ENCODE measurements around the gene NRCAM. TPM values are rescaled to one million over a fixed set of nuclear protein-coding genes. Genes with fewer than 3 reads are reported as not detected.

Gene NRCAM
- total and polyA plus RNA-seq, 2 of the 13 experiments (the other 11 are each of a cell fraction or from before 2014, with no cell fraction given): 0.31 to 0.33 TPM

- TF ChIP-seq IKZF1 (IDR thresholded peaks at IDR 0.05) (no peak), FOXC1 (CRISPR knock-in tag; IDR thresholded peaks at IDR 0.05; ENCODE audit: borderline replicate concordance) (no peak), ZNF264 (CRISPR knock-in tag; IDR thresholded peaks at IDR 0.05) (no peak), LCORL (IDR thresholded peaks at IDR 0.05) (no peak), LCORL (CRISPR knock-in tag; IDR thresholded peaks at IDR 0.05) (no peak), ZNF570 (CRISPR knock-in tag; IDR thresholded peaks at IDR 0.05; ENCODE audit: borderline replicate concordance) (no peak)
- Histone ChIP-seq H2AFZ (ENCODE audit: low read length) (no peak overlapping the region), H3K4me1 (ENCODE audit: insufficient read depth, low read length) (no peaks in the 10 kb centered on the region), H3K79me2 (ENCODE audit: insufficient read depth, low read length) (no peaks in the 10 kb centered on the region), H3K36me3 (replicated peaks in 1 of 2; ENCODE audit: control insufficient read depth in 1 of 2, insufficient read depth in 2 of 2, low read length in 2 of 2) (no peaks in the 10 kb centered on the region), H3K4me2 (ENCODE audit: low read depth, low read length) (no peak overlapping the region), H3K27ac (ENCODE audit: extremely low read length, insufficient read depth, low read length) (no peak overlapping the region), H4K20me1 (ENCODE audit: insufficient read depth, low read length) (no peaks in the 10 kb centered on the region), H3K27me3 (ENCODE audit: control insufficient read depth in 1 of 2, insufficient read depth in 2 of 2, low read length in 2 of 2) (no peaks in the 10 kb centered on the region), H3K9me3 (ENCODE audit: low read length) (no peaks in the 10 kb centered on the region), H3K9ac (ENCODE audit: insufficient read depth, low read depth, low read length) (no peak overlapping the region), H3K4me3 (replicated peaks in 1 of 3; ENCODE audit: insufficient read depth in 1 of 3, low read depth in 2 of 3, low read length in 3 of 3) (no peak overlapping the region)
- 35% methylated on average over 6 of the region's 6 CpGs for WGBS (ENCODE audit: low lambda C conversion rate)
- intact Hi-C loops (cut with micrococcal nuclease; ENCODE audit: unreplicated experiment) (no loop called here), in situ Hi-C loops (cut with HindIII; ENCODE audit: extremely low pct_ligation_motif_present, low pct_unique_long_range_greater_than_20kb) (no loop called here)
- BruUV-seq (replicated peaks): no TSS peak
- ChIA-PET POLR2A (no interaction called here), CTCF (ENCODE audit: low intra/inter-chr PET ratio, low total read pairs) (no interaction called here)
- DNase-seq (ENCODE audit: low spot score): no peak
- no peak for FAIRE-seq
- peak; percentile 46; the same call in 2 of the 3 replicates for ATAC-seq
These were observed 291.3 kb downstream of the NRCAM start for GRCh38 chr7:108164946-108165345.

- 15% methylated on average over 6 of the region's 6 CpGs for WGBS (ENCODE audit: low lambda C conversion rate)
These were observed 291.9 kb downstream of the NRCAM start for GRCh38 chr7:108164342-108164741.

More at GRCh38 chr7:108164342-108164741, 291.9 kb downstream of the NRCAM start:
- H3K4me2 ChIP-seq (ENCODE audit: low read depth, low read length): no peak overlapping the region
- BruUV-seq (replicated peaks): no TSS peak
- H3K4me1 ChIP-seq (ENCODE audit: insufficient read depth, low read length): no peaks in the 10 kb centered on the region
- ChIA-PET POLR2A (no interaction called here), CTCF (ENCODE audit: low intra/inter-chr PET ratio, low total read pairs) (no interaction called here)
- intact Hi-C loops (cut with micrococcal nuclease; ENCODE audit: unreplicated experiment): no loop called here
- FAIRE-seq (no peak), DNase-seq (ENCODE audit: low spot score) (no peak), ATAC-seq (no peak; the same call in 2 of the 3 replicates)
- no peaks in the 10 kb centered on the region for H3K79me2 ChIP-seq (ENCODE audit: insufficient read depth, low read length)
- no peak overlapping the region for H3K27ac ChIP-seq (ENCODE audit: extremely low read length, insufficient read depth, low read length)
- no peaks in the 10 kb centered on the region for H3K9me3 ChIP-seq (ENCODE audit: low read length)
- no peaks in the 10 kb centered on the region for H3K36me3 ChIP-seq (replicated peaks in 1 of 2; ENCODE audit: control insufficient read depth in 1 of 2, insufficient read depth in 2 of 2, low read length in 2 of 2)
- in situ Hi-C loops (cut with HindIII; ENCODE audit: extremely low pct_ligation_motif_present, low pct_unique_long_range_greater_than_20kb): no loop called here
- no peaks in the 10 kb centered on the region for H4K20me1 ChIP-seq (ENCODE audit: insufficient read depth, low read length)
- no peak overlapping the region for H2AFZ ChIP-seq (ENCODE audit: low read length)
- TF ChIP-seq SRF (IDR thresholded peaks at IDR 0.05; ENCODE audit: low read depth, low read length) (no peak), KAT7 (CRISPR knock-in tag; IDR thresholded peaks at IDR 0.05; ENCODE audit: borderline replicate concordance) (no peak), POLR2AphosphoS2 (IDR thresholded peaks at IDR 0.05; ENCODE audit: low read depth, low read length) (no peak), ZNF83 (CRISPR knock-in tag; IDR thresholded peaks at IDR 0.05; ENCODE audit: borderline replicate concordance) (no peak), AFF4 (CRISPR knock-in tag; IDR thresholded peaks at IDR 0.05) (no peak), MTA3 (CRISPR knock-in tag; IDR thresholded peaks at IDR 0.05) (no peak), PCBP2 (optimal IDR thresholded peaks at IDR 0.05; ENCODE audit: low read depth, low read length, poor library complexity, severe bottlenecking) (no peak), ZMYM2 (CRISPR knock-in tag; IDR thresholded peaks at IDR 0.05) (no peak), RORA (CRISPR knock-in tag; IDR thresholded peaks at IDR 0.05) (no peak)
- no peak overlapping the region for H3K4me3 ChIP-seq (replicated peaks in 1 of 3; ENCODE audit: insufficient read depth in 1 of 3, low read depth in 2 of 3, low read length in 3 of 3)
- H3K9ac ChIP-seq (ENCODE audit: insufficient read depth, low read depth, low read length): no peak overlapping the region
- H3K27me3 ChIP-seq (ENCODE audit: control insufficient read depth in 1 of 2, insufficient read depth in 2 of 2, low read length in 2 of 2): no peaks in the 10 kb centered on the region

Measured in HepG2 (cell line).